Heart left ventricle (tissue), 13 donors: ENCODE data around the gene RBM23.

Source experiments
- POLR2A ChIP-seq, 2 donors: fragments of 450-650 bp; IDR thresholded peaks; one replicate each; pipeline ENCODE4 v1.6.1; 2017; ENCODE audit warnings: antibody characterized with exemption in 2 of 2, mild to moderate bottlenecking in 2 of 2, moderate library complexity in 2 of 2
- TF ChIP-seq, protein P1 (sequence below), 12 donors: fragments of 200-600 bp; sonication (generic) in 4 of 12; IDR thresholded peaks; one replicate each; pipeline versions ENCODE4 v1.5.0 to v1.8.0; 2018 to 2022; ENCODE audit warnings: antibody characterized with exemption in 12 of 12, mild to moderate bottlenecking in 5 of 12
- donor health status: ischemic (EF 13 %, LVEDD 7.1; RV severe dilation, severe dysfunction).
- donor health status: DM: no; HTN: yes; CAD: no.
- donor health status: DM: no; HTN: no; CAD: no.
- donor health status: ischemic (EF 25% LVEDD 6.9; RV normal size, moderate dysfunction).
- donor health status: ischemic (EF 25% LVEDD 5.7; RV mildly dilated, moderate dysfunction).
- donor health status: ischemic (EF 35%, LVEDD 5.7; RV mildly dilated, moderate dysfunction).
- donor health status: nonischemic (EF 11% LVEDD 7.7; RV severe dilation, severe dysfunction).
- donor health status: DM: yes; HTN: yes; CAD: no.
- donor health status: PGD.
- donor health status: ischemic (EF 29% LVEDD 5.4; RV normal size, mild dysfunction).
- donor health status: nonischemic (EF 23%, LVEDD 6.1; RV moderate dilation, normal function).

DNA sequence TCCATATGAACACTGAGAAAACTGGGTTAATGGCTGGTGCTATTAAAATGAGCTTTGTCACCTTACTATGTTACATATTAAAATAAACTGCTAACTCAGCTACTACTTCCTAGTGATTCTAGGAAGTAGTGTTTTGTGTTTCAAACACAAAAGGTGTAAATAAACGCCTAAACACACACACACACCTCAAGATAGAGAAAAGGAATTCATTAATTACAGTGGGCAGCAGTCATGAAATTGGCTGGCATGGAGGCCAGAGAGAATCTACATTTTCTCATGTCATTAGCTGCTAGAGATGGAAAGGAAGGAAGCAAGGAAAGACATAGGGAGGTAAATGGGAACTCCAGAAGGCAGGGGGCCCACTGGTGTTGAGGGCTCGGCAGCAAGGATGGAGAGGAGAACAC, 11.0 kb upstream of the RBM23 start:
- no peak for TF ChIP-seq POLR2A (IDR thresholded peaks at IDR 0.05)
- TF ChIP-seq, protein P1, sequence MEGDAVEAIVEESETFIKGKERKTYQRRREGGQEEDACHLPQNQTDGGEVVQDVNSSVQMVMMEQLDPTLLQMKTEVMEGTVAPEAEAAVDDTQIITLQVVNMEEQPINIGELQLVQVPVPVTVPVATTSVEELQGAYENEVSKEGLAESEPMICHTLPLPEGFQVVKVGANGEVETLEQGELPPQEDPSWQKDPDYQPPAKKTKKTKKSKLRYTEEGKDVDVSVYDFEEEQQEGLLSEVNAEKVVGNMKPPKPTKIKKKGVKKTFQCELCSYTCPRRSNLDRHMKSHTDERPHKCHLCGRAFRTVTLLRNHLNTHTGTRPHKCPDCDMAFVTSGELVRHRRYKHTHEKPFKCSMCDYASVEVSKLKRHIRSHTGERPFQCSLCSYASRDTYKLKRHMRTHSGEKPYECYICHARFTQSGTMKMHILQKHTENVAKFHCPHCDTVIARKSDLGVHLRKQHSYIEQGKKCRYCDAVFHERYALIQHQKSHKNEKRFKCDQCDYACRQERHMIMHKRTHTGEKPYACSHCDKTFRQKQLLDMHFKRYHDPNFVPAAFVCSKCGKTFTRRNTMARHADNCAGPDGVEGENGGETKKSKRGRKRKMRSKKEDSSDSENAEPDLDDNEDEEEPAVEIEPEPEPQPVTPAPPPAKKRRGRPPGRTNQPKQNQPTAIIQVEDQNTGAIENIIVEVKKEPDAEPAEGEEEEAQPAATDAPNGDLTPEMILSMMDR (IDR thresholded peaks at IDR 0.05): no peak
